Activated naive CD4-positive, alpha-beta T cell treated with Interleukin-2 at 50 U/mL for 16 hours (primary cell): ENCODE results near the gene APOL4.
A peak's percentile ranks its signal among the peaks of the same experiment; 100 is the strongest.
"Not testable (repeated sequence)": the region's sequence is repeated elsewhere in the genome, so short reads cannot be mapped to it uniquely, and the experiment has no call there.

Experiments used
- DNase-seq: peaks from one replicate; pipeline ENCODE4 v3.0.0-alpha.2; 2020

Gene APOL4

GRCh38 chr22:36205573-36205972, 4.0 kb upstream of the APOL4 start:
- not testable (repeated sequence) for DNase-seq

DNA sequence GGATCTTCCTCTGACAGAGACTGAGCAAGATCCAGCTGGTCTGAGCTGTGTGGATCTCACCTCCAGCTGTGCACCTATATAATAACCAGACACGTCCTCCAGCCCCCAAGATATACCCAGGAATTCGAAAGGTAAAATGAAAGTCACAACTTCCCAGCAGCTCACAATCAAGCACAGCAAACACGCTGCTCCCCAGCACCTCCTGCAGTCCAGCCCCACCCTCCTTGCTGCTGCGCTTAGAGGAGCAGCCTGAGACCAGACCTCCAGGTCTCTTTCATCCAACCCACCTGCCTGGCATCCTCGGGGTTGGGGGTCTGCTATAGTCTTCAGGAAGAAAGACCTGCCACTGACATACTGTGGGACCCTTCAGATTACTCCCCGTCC, 3.0 kb upstream of the APOL4 start:
- no peak for DNase-seq

DNA sequence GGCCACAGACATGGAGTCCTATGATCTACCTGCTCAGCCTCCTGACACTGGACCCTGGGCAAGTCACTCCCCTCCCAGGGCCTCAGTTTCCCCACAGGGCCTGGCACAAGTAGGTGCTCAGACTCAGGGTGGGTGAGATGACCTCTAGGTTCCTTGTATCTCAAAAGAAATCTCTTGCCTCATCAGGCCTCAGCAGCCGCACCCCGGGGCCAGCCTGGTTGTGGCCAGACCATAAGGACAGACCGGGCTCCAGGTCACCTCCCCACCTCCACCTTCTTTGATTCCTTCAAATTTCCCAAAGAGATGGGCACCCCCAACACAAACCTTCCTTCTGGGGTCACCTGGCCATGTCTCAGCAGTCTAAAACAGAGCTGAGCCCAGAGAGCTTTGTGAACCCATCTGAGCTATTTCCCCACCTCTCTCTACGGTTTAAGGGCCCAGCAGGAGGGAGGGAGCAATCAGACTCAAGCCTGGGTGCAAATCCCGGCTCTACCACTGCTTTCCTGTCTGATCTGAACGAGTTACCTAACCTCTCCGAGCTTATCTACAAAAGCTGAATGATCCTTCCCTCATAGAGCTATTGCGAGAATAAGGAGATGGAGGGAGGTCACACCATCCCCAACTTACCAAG, 2.5 kb upstream of the APOL4 start:
- DNase-seq, result no peak

- DNase-seq, result not testable (repeated sequence)
Observed at GRCh38 chr22:36203441-36203840, 1.8 kb upstream of the APOL4 start.

- not testable (repeated sequence) for DNase-seq
Observed at GRCh38 chr22:36202906-36203305, 1.3 kb upstream of the APOL4 start.

- not testable (repeated sequence) for DNase-seq
Observed at GRCh38 chr22:36201025-36201424, 584 bp downstream of the APOL4 start.

DNA sequence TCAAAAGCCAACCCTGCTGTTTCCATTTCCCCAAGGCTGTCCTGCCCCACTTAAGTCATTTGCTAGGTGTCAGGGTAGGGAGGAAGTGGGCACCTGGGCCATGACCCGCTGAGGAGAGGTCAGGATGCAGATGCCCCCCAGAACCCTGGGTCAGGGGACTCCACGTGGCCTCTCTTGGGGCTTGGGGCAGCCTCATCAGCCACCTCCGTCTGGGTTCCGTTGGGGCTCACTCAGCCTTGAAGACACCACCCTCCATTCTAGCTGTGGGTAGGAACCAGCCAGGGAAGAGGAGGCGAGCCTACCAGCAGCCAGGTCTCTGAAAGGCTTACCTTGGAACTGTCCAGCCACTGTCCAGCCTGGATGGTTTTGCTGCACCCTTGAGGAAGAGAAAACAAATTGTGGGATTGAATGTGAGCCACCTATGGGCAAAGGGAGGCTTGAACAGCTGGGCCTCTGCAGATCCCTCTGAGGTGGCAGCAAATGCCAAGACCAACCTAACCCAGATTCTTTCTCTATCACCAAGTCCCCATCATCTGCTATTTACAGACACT, 2.5 kb downstream of the APOL4 start:
- no peak for DNase-seq

GRCh38 chr22:36198536-36198935, 3.1 kb downstream of the APOL4 start:
- no peak for DNase-seq

DNA sequence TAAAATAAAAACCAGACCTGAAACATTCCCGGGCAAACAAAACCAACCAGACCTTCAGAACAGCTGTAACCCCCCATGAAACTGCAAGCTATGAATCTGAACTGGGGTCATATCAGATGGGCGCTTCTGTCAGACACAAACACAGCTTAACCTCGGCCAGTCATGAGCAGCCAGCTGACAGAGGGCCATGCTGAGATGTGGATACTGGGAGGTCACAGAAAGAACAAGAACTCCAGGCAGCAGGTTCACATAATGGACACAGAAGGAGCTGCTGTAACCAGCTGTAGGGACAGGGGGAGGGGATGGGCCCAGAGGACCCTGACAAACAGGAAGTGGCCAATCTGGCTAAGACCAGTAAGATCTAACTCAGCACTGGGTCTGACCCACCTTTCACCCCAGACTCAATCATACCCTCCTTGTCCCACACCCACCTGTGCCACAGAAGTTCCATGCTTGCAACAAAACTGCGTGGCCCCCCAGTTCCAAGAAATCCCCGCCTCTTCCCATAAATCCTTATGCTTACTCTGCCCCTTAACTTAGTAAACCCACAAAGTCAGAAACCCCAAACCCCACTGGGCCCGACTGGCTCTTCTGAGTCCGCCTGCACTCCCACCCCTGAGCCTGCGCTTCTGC, 4.0 kb downstream of the APOL4 start:
- no peak for DNase-seq

- DNase-seq, result no peak
Observed at GRCh38 chr22:36197065-36197440, 4.6 kb downstream of the APOL4 start.

GRCh38 chr22:36196254-36197064, 5.2 kb downstream of the APOL4 start:
- no peak for DNase-seq

DNA sequence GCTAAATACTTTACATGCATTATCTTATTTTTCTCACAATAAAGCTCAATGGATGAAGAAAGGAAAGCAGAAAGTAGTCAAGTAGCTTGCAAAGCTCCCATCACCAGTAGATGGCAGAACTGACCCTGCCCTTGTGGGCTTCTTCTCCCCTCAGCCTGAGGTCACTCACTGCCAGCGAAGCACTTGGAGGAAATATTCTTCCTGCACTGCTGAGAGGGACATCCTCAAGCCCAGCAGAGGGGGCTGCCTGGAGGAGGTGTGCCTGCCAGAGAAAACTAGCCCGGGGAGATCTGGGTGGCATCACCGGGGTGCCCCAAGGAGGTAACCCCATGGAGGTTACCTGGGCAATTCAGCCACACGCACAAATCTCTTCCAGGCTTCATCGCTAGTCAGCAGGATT, 6.6 kb downstream of the APOL4 start:
- DNase-seq, result peak; percentile 37

- no peak for DNase-seq
Observed at GRCh38 chr22:36194385-36194784, 7.2 kb downstream of the APOL4 start.

GRCh38 chr22:36193577-36193976, 8.0 kb downstream of the APOL4 start:
- DNase-seq, result no peak

GRCh38 chr22:36193171-36193570, 8.4 kb downstream of the APOL4 start:
- DNase-seq, result no peak

DNA sequence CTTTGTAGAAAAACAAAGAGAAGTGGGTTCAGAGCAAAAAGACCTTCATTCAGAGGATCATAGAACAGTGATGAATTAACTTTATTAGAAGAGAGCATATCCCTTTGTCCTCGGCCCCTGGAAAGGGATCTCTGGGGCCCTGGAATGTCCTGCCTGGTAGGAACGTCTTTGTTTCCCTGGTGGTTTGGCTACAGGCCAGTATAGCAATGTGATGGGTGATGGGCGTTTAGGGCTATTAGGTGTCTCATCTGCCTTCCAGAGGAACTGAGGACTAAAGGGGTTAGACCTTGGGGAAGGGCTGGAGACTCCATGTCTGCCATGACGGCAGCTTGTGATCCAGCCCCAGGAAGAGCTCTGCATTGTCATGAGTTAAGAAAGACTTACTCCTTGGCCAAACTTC, 9.1 kb downstream of the APOL4 start:
- no peak for DNase-seq

DNA sequence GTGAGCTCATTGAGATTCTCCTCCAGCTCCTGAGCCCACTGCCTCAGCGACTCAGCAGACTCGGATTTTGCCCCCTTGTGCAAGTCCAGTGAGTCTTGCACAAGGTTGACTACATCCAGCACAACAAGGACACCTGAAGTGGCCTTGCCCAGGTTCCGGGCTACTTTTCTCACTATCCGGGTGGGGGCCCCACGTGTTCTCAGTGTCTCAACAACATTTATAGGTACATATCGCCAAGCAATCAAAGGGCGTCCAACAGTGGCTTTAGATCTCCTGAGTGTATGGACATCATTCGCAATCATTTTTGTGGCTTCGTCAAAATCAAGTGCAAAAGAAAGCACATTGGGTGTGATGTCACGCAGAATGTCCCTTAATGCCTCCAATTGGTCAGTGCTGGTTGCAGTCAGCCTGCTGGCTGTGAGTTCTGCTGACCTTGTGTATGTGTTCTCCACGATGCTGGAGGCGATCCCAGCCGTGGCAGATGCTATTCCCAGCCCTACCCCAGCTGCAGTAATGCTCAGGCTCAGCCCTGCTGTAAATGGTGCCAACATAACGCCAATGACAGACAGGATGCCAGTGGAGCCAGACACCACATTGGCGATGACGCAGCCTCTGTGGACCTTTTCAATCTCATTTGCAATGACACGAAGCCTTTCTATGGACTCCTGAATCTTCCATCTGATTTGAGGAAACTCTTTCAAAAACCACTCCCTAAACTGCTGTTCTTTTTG, 10.3 kb downstream of the APOL4 start:
- no peak for DNase-seq

GRCh38 chr22:36187862-36188261, 13.7 kb downstream of the APOL4 start:
- not testable (repeated sequence) for DNase-seq

DNA sequence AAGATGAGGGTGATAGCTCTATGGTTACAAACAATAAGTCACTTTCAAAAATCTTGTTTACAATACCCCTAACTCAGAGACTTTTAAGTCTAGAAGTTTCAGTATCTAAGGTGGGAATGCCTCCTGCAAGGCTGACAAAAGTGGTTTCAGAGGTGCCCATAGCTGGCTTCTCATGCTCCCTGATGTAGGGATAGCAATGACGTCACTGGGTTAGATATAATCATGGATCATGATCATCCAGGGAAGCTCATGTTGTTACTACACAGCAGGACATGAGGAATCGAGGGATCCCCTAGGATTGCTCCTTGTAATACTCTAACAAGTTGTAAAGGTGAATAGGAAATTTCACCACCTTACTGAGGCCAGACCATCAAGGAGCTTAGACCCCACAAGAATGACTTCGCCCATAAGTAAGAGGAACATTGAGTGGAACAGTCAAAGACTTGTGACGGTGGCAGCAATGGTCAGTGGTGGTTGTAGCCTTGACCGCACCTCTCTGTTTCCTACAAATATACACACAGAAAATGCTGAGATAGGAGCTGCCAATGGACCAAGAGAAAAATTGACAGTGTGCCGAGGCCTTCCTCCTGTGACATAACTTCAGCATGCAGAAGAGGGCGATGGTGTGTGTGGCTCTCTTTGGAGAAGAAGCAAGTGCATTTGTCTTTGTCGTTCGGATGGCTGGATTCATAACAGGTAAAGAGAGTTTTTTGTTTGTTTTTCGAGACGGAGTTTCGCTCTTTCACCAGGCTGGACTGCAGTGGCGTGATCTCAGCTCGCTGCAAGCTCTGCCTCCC, 15.6 kb downstream of the APOL4 start:
- DNase-seq, result no peak

GRCh38 chr22:36184433-36185025, 17.1 kb downstream of the APOL4 start:
- DNase-seq, result no peak

DNA sequence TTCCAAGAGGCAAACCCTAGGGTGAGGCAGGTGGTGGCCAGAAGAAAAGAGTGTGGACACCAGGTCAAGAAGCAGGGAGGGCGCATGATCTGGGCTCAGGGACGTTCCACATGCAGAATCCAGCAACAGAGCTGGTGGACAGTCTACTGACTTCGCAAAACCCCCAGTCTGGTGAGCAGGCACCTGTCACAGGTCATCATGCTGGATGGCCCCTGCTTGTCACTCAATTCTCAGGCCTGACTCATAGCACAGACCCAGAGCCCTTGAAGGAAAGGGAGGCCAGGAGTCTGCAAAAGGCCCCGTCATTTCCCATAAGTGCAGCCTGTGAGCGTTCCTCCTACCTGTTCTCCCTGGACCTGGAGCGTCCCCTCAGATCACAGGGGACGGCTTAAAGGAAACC, 18.2 kb downstream of the APOL4 start:
- no peak for DNase-seq

GRCh38 chr22:36182857-36183256, 18.8 kb downstream of the APOL4 start:
- no peak for DNase-seq
